H9 (cell line): ENCODE measurements around the gene GSTA4. TPM values are rescaled to one million over a fixed set of nuclear protein-coding genes. Genes with fewer than 3 reads are reported as not detected.

ENCODE experiments used
- DNase-seq: peaks from one replicate; pipeline ENCODE4 v3.0.0-alpha.2; 2017
- H2AFZ ChIP-seq: one replicate; pipeline ENCODE4 v1.6.1; 2013; ENCODE audit warnings: mild to moderate bottlenecking, low read length, control low read depth, moderate library complexity
- H2AK5ac ChIP-seq: 2 replicates; pipeline ENCODE4 v1.6.1; 2013; ENCODE audit warnings: low read length, control low read depth, mixed read lengths; ENCODE audit not compliant: insufficient read length
- H2BK120ac ChIP-seq: one replicate; pipeline ENCODE4 v1.6.1; 2013; ENCODE audit warnings: low read depth, mild to moderate bottlenecking, low read length, control low read depth, inconsistent platforms; ENCODE audit not compliant: poor library complexity, severe bottlenecking
- H2BK12ac ChIP-seq: 2 replicates; pipeline ENCODE4 v1.6.1; 2013; ENCODE audit warnings: low read length, control low read depth, mixed read lengths, low read depth; ENCODE audit not compliant: insufficient read length
- H2BK15ac ChIP-seq: 2 replicates; pipeline ENCODE4 v1.6.1; 2013; ENCODE audit warnings: low read depth, low read length, control low read depth
- H2BK20ac ChIP-seq: one replicate; pipeline ENCODE4 v1.6.1; 2013; ENCODE audit warnings: low read depth, mild to moderate bottlenecking, low read length, control low read depth, inconsistent platforms; ENCODE audit not compliant: poor library complexity, severe bottlenecking
- H2BK5ac ChIP-seq: 2 replicates; pipeline ENCODE4 v1.6.1; 2013; ENCODE audit warnings: low read length, control low read depth, mixed read lengths; ENCODE audit not compliant: insufficient read length
- H3K14ac ChIP-seq: 2 replicates; pipeline ENCODE4 v1.6.1; 2013; ENCODE audit warnings: low read length, control low read depth; ENCODE audit not compliant: insufficient read depth
- H3K18ac ChIP-seq: 2 replicates; pipeline ENCODE4 v1.6.1; 2013; ENCODE audit warnings: low read depth, mild to moderate bottlenecking, mixed read lengths, low read length, control low read depth; ENCODE audit not compliant: insufficient read length
- H3K23ac ChIP-seq: 2 replicates; pipeline ENCODE4 v1.6.1; 2013; ENCODE audit warnings: low read length, control low read depth, mixed read lengths, low read depth; ENCODE audit not compliant: insufficient read length
- H3K23me2 ChIP-seq: 2 replicates; pipeline ENCODE4 v1.6.1; 2013; ENCODE audit warnings: low read depth, mild to moderate bottlenecking, mixed read lengths, low read length, control low read depth; ENCODE audit not compliant: insufficient read length, poor library complexity, severe bottlenecking
- H3K27ac ChIP-seq: 2 replicates; pipeline ENCODE4 v1.5.1; 2013; ENCODE audit warnings: low read length, control low read depth, mixed read lengths, low read depth; ENCODE audit not compliant: insufficient read length
- H3K27me3 ChIP-seq: 2 replicates; pipeline ENCODE4 v1.6.1; 2013; ENCODE audit warnings: low read length, control low read depth, inconsistent platforms; ENCODE audit not compliant: insufficient read depth
- H3K4ac ChIP-seq: 2 replicates; pipeline ENCODE4 v1.6.1; 2013; ENCODE audit warnings: low read depth, mild to moderate bottlenecking, control low read depth, inconsistent platforms, low read length, moderate library complexity
- H3K4me1 ChIP-seq: 2 replicates; pipeline ENCODE4 v1.6.1; 2013; ENCODE audit warnings: low read length, control low read depth, inconsistent platforms; ENCODE audit not compliant: insufficient read depth
- H3K4me2 ChIP-seq: 2 replicates; pipeline ENCODE4 v1.6.1; 2013; ENCODE audit warnings: low read length, control low read depth, mixed read lengths; ENCODE audit not compliant: insufficient read length, insufficient read depth
- H3K56ac ChIP-seq: 2 replicates; pipeline ENCODE4 v1.6.1; 2013; ENCODE audit warnings: low read depth, mild to moderate bottlenecking, mixed read lengths, low read length, control low read depth; ENCODE audit not compliant: insufficient read length
- H3K79me1 ChIP-seq: 2 replicates; pipeline ENCODE4 v1.6.1; 2013; ENCODE audit warnings: low read depth, mild to moderate bottlenecking, moderate library complexity, low read length, control low read depth, inconsistent platforms; ENCODE audit not compliant: insufficient read depth, poor library complexity, severe bottlenecking
- H3K79me2 ChIP-seq: 2 replicates; pipeline ENCODE4 v1.6.1; 2013; ENCODE audit warnings: low read length, control low read depth, inconsistent platforms; ENCODE audit not compliant: insufficient read depth
- H3K9ac ChIP-seq: 2 replicates; pipeline ENCODE4 v1.6.1; 2013; ENCODE audit warnings: low read length, control low read depth, mixed read lengths; ENCODE audit not compliant: insufficient read length; ENCODE audit errors: extremely low read depth
- H3K9me3 ChIP-seq: one replicate; pipeline ENCODE4 v1.6.1; 2013; ENCODE audit warnings: low read depth, low read length, inconsistent platforms; ENCODE audit not compliant: control insufficient read depth
- H3T11ph ChIP-seq: one replicate; pipeline ENCODE4 v1.6.1; 2013; ENCODE audit warnings: mild to moderate bottlenecking, low read length, control low read depth, inconsistent platforms
- H4K20me1 ChIP-seq: one replicate; pipeline ENCODE4 v1.6.1; 2013; ENCODE audit not compliant: control insufficient read depth, insufficient read length, insufficient read depth
- H4K5ac ChIP-seq: 2 replicates; pipeline ENCODE4 v1.6.1; 2013; ENCODE audit warnings: low read depth, mild to moderate bottlenecking, mixed read lengths, low read length, control low read depth; ENCODE audit not compliant: insufficient read length
- H4K8ac ChIP-seq: replicated peaks from 2 replicates; pipeline ENCODE4 v1.6.1; 2013; ENCODE audit warnings: low read length, control low read depth, mixed read lengths, low read depth; ENCODE audit not compliant: insufficient read length
- H4K91ac ChIP-seq: 2 replicates; pipeline ENCODE4 v1.6.1; 2013; ENCODE audit warnings: low read depth, mild to moderate bottlenecking, moderate library complexity, mixed read lengths, low read length, control low read depth; ENCODE audit not compliant: insufficient read length
- H3K27ac Mint-ChIP-seq, 3 experiments: 2 replicates in 2 of 3; 3 replicates in 1 of 3; pipeline ENCODE4 v1.8.0; 2020 to 2021; ENCODE audit warnings: mixed read lengths in 3 of 3, mild to moderate bottlenecking in 1 of 3, moderate library complexity in 1 of 3
- H3K27me3 Mint-ChIP-seq: 2 replicates; pipeline ENCODE4 v1.8.0; 2021; ENCODE audit warnings: low read depth, mild to moderate bottlenecking, moderate library complexity, mixed read lengths
- H3K36me3 Mint-ChIP-seq, 3 experiments: 2 replicates in 2 of 3; 3 replicates in 1 of 3; pipeline ENCODE4 v1.8.0; 2020 to 2021; ENCODE audit warnings: low read depth in 3 of 3, mixed read lengths in 3 of 3; ENCODE audit not compliant: insufficient read depth in 1 of 3
- H3K4me1 Mint-ChIP-seq, 2 experiments: 2 replicates each; pipeline ENCODE4 v1.8.0; 2020; ENCODE audit warnings: mixed read lengths in 2 of 2
- H3K4me3 Mint-ChIP-seq, 2 experiments: 2 replicates in 1 of 2; 3 replicates in 1 of 2; pipeline ENCODE4 v1.8.0; 2020 to 2021; ENCODE audit warnings: mild to moderate bottlenecking in 2 of 2, mixed read lengths in 2 of 2, moderate library complexity in 1 of 2
- H3K9me3 Mint-ChIP-seq, 2 experiments: 2 replicates in 1 of 2; 3 replicates in 1 of 2; pipeline ENCODE4 v1.8.0; 2020; ENCODE audit warnings: mild to moderate bottlenecking in 2 of 2, mixed read lengths in 2 of 2, moderate library complexity in 1 of 2
- CTCF ChIP-seq: fragments of 200-600 bp; sonication (generic); conservative IDR thresholded peaks from 3 replicates; pipeline ENCODE4 v1.8.0; 2021; ENCODE audit warnings: antibody characterized with exemption, mild to moderate bottlenecking
- WGBS: extraction: QIAGEN DNeasy Blood & Tissue Kit; methylation state at CpG from one replicate; pipeline ENCODE4 v1.1.7; 2013; ENCODE audit warnings: missing lambda C conversion rate, low lambda C conversion rate, mixed read lengths; ENCODE audit not compliant: insufficient read length; ENCODE audit errors: extremely low coverage; 5-methylcytosine and 5-hydroxymethylcytosine counted together
- total RNA-seq: library from RNA; stranded (reverse); gene quantifications from 2 replicates; pipeline ENCODE4 v1.2.1, GENCODE V29; 2021

The GSTA4 gene
- total RNA-seq, 1 experiment from 2014 or later, result 32.1 TPM

- Histone ChIP-seq H4K20me1 (no peaks in the 10 kb centered on the region), H4K5ac (no peak overlapping the region)
Observed at GRCh38 chr6:52990342-52990741, 4.7 kb downstream of the GSTA4 start.

More at GRCh38 chr6:52990342-52990741, 4.7 kb downstream of the GSTA4 start:
- Mint-ChIP-seq H3K27ac (peak overlapping the region; percentile 19 to 77 (median 46); a peak in 3 of 7 replicates), H3K27me3 (peaks cover 2% of the 10 kb centered on the region), H3K9me3 (peaks cover under 1% of the 10 kb centered on the region in 2 experiments; a peak in 2 of 5 replicates), H3K4me3 (no peak overlapping the region), H3K36me3 (peaks cover 16 to 37% (median 33%) of the 10 kb centered on the region in 3 experiments), H3K4me1 (peaks cover 21 to 24% of the 10 kb centered on the region in 2 experiments)
- Histone ChIP-seq H2AK5ac (no peak overlapping the region), H3K9me3 (no peaks in the 10 kb centered on the region), H3K79me2 (no peaks in the 10 kb centered on the region), H3K18ac (no peak overlapping the region), H2BK15ac (no peak overlapping the region), H3K79me1 (no peaks in the 10 kb centered on the region), H2BK12ac (no peak overlapping the region), H3K27me3 (no peaks in the 10 kb centered on the region), H3K9ac (no peak overlapping the region), H3K4ac (no peak overlapping the region), H3K27ac (no peak overlapping the region), H3K4me1 (no peaks in the 10 kb centered on the region), H2BK5ac (no peak overlapping the region), H3K14ac (no peak overlapping the region), H3K56ac (no peak overlapping the region), H3T11ph (no peak overlapping the region), H4K8ac (no peak overlapping the region), H4K91ac (no peak overlapping the region), H2AFZ (no peak overlapping the region), H3K23ac (no peak overlapping the region), H2BK20ac (no peak overlapping the region), H3K4me2 (no peak overlapping the region), H3K23me2 (peaks cover 10% of the 10 kb centered on the region), H2BK120ac (no peak overlapping the region)
- no peak for TF ChIP-seq CTCF
- no CpG with 5 or more reads among the region's 2 CpGs for WGBS
- DNase-seq, result no peak
